HCT116 (cell line): Measurements from ENCODE around the gene ADAMTS13.

Experiments used
- CEBPB ChIP-seq: IDR thresholded peaks from 2 replicates; pipeline ENCODE4 v1.6.1; 2012; ENCODE audit warnings: low read depth
- ELF1 ChIP-seq: IDR thresholded peaks from 2 replicates; pipeline ENCODE4 v1.6.1; 2012; ENCODE audit warnings: low read depth, borderline replicate concordance
- EZH2 ChIP-seq: fragments of 200-600 bp; sonication (generic); IDR thresholded peaks from 2 replicates; pipeline ENCODE4 v1.6.1; 2017; ENCODE audit warnings: antibody characterized with exemption, mixed run types
- POLR2A ChIP-seq: IDR thresholded peaks from 2 replicates; pipeline ENCODE4 v1.7.0; 2011; ENCODE audit warnings: borderline replicate concordance; ENCODE audit not compliant: insufficient read depth, insufficient read length; ENCODE audit errors: extremely low read depth
- POLR2AphosphoS5 ChIP-seq: IDR thresholded peaks from 2 replicates; pipeline ENCODE4 v1.6.1; 2011; ENCODE audit warnings: mild to moderate bottlenecking, low read depth, low read length, moderate library complexity
- ZFX ChIP-seq: fragments of 450-650 bp; IDR thresholded peaks from 2 replicates; pipeline ENCODE4 v1.6.1; 2017
- TF ChIP-seq, protein P1 (sequence below), 3 experiments: fragments of 200-600 bp in 1 of 3; sonication (generic) in 1 of 3; IDR thresholded peaks in 2 of 3; conservative IDR thresholded peaks in 1 of 3; 2 replicates each; pipeline ENCODE4 v1.5.1; 2012 to 2017; ENCODE audit warnings: low read depth in 2 of 3, low read length in 2 of 3, antibody characterized with exemption in 1 of 3, borderline replicate concordance in 1 of 3, control low read depth in 1 of 3, mild to moderate bottlenecking in 1 of 3, mixed read lengths in 1 of 3, mixed run types in 1 of 3, moderate library complexity in 1 of 3; ENCODE audit not compliant: insufficient read depth in 1 of 3
- TF ChIP-seq, protein P2 (sequence below): IDR thresholded peaks from 2 replicates; pipeline ENCODE4 v1.6.1; 2012; ENCODE audit warnings: low read depth

DNA sequence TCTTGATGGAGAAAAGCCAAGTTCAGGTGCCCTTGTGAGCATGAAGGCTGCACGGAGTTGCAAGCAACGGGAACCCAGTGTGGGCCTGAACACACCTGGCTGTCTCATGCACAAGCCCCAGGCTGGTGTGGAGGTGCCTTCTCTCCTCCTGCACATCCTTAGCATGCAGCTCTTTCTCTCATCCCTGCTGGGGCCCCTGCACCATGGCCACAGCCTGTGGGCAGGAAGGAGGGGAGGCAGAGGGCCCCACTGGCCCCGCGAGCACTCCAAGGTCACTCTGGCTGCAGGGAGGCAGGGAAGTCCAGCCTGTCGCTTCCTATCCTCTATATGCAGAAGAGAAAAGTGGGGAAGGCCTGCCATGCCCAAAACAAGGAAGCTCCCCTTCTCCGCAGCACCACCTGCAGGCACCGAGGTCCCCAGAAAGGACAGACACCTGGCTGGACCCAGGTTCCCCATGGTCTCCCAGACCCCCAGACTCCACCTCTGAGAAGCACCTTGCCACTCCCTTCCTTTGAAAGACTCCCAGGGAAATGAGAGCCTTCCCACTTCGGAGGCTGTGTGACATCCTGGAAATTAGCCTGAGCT, 27.4 kb upstream of the ADAMTS13 start:
- TF ChIP-seq, protein P1, sequence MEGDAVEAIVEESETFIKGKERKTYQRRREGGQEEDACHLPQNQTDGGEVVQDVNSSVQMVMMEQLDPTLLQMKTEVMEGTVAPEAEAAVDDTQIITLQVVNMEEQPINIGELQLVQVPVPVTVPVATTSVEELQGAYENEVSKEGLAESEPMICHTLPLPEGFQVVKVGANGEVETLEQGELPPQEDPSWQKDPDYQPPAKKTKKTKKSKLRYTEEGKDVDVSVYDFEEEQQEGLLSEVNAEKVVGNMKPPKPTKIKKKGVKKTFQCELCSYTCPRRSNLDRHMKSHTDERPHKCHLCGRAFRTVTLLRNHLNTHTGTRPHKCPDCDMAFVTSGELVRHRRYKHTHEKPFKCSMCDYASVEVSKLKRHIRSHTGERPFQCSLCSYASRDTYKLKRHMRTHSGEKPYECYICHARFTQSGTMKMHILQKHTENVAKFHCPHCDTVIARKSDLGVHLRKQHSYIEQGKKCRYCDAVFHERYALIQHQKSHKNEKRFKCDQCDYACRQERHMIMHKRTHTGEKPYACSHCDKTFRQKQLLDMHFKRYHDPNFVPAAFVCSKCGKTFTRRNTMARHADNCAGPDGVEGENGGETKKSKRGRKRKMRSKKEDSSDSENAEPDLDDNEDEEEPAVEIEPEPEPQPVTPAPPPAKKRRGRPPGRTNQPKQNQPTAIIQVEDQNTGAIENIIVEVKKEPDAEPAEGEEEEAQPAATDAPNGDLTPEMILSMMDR (IDR thresholded peaks at IDR 0.05 in 2 of 3, conservative IDR thresholded peaks at IDR 0.05 in 1 of 3; ENCODE audit: borderline replicate concordance in 1 of 3, insufficient read depth in 1 of 3, low read depth in 2 of 3, low read length in 2 of 3) = no peak
- TF ChIP-seq EZH2 (no peak), ZFX (no peak), POLR2AphosphoS5 (no peak), POLR2A (no peak), CEBPB (no peak), ELF1 (no peak)
- TF ChIP-seq, protein P2, sequence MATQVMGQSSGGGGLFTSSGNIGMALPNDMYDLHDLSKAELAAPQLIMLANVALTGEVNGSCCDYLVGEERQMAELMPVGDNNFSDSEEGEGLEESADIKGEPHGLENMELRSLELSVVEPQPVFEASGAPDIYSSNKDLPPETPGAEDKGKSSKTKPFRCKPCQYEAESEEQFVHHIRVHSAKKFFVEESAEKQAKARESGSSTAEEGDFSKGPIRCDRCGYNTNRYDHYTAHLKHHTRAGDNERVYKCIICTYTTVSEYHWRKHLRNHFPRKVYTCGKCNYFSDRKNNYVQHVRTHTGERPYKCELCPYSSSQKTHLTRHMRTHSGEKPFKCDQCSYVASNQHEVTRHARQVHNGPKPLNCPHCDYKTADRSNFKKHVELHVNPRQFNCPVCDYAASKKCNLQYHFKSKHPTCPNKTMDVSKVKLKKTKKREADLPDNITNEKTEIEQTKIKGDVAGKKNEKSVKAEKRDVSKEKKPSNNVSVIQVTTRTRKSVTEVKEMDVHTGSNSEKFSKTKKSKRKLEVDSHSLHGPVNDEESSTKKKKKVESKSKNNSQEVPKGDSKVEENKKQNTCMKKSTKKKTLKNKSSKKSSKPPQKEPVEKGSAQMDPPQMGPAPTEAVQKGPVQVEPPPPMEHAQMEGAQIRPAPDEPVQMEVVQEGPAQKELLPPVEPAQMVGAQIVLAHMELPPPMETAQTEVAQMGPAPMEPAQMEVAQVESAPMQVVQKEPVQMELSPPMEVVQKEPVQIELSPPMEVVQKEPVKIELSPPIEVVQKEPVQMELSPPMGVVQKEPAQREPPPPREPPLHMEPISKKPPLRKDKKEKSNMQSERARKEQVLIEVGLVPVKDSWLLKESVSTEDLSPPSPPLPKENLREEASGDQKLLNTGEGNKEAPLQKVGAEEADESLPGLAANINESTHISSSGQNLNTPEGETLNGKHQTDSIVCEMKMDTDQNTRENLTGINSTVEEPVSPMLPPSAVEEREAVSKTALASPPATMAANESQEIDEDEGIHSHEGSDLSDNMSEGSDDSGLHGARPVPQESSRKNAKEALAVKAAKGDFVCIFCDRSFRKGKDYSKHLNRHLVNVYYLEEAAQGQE = no peak
